ENCODE results near the gene SLC35B1.
A peak's percentile ranks its signal among the peaks of the same experiment; 100 is the strongest.
"Not testable (repeated sequence)": the region's sequence is repeated elsewhere in the genome, so short reads cannot be mapped to it uniquely, and the experiment has no call there.

Gene SLC35B1

DNA sequence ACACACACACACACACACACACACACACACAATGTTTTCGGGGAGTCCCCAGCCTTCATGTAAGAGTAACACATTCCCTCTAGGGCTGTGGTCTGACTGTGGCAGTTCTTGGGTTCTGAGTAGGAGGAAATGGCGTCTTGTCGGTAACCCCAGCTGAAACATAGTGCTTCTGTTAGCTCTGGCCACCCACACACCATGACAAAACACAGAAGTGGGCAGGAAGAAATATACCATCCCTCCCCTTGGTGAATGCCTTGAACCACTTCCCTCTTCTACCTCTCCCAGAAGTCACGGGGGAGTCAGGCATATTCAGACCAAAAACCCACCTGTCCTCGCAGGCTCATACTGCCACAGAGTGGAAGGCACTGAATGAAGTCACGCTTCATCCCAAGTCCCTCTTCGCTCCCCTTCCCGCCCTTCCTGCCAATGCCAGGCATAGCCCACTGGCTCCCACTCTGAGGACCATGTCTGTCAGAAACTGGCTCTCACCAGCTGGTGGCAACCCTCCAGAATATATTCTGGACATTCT is 11.5 kb downstream of the SLC35B1 start:
- DNase-seq, result peak; percentile 75

DNA sequence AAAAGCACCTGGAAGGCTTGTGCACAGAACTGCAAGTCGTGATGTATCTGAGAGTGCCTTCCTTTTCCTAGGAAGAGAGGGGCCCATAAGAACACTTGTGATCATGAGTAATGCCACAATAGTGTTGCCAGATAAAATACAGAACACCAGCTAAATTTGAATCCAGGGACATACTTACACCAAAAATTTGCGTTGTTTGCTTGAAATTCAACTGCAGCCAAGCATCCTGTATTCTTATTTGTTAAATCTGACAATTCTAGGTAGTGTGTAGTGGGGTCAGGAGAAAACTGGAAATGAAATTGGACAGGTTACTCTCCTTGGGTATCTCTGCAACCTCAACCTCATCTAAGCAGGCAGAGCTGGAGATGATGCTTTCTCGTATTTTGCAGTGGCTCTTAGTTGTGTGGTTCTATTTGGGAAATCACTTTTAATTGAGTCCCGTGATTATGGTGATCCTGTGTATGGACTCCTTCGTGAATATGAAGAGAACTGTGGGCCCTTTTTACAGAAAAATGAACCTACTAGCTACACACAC is 12.0 kb downstream of the SLC35B1 start:
- DNase-seq, result no peak

DNA sequence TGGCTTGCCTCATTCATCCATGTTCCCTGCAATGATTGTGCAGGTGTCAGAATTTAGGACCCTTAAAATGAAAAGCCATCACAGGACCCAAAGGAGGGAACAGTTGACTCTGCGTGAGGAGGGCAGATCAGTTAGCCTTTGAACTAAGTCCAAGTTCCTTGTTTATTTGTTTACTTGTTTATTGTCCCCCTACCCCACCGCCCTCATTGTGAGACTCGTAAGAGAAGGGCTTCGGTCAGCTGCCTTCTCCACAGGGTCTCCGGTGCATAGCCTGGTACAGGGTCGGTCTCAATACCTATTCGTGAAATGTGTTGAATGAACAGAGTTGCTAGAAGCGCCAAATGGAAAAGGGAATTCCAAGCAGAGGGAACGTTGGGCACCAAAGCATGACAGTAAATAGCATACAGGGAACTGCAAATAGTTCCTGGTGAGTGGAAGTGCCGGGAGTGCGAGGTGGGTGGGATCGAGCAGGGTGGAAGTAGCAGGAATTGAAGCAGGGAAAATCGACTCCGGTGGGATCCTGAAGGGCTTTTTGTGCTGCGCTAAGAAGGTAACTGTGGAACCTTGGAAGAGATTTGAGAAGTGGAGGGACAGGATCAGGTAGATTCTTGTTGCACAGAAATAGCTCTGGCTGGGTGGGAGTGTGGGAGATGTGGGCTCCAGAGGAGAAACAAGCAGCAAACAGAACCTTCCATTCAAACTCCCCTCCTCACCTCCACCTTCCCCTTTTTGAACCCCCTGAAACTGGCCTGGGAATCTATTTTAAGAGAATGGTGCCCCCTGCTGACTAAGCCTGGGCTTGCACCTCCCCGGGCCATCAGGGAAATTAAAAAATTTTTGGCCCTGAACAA is 12.7 kb downstream of the SLC35B1 start:
- peak; percentile 63 for DNase-seq

DNA sequence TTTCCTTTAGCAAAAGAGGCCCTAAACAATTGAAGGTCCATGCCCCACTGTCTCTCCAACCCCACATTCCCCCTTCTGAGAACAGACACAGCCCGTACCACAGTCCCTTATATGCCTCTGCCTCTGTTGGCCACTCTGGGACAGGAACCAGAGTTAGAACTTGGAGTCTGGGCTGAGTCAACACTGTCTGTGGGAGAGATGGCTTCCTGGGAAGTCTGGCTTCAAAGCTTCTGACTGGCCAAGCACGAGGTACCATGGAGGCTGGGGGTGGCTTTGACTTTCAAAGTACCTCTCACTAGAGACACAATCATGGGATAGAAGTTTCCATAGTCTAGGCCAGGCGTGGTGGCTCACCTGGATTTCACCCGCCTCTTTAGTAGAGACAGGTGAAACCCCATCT is 15.0 kb downstream of the SLC35B1 start:
- no peak for DNase-seq

DNA sequence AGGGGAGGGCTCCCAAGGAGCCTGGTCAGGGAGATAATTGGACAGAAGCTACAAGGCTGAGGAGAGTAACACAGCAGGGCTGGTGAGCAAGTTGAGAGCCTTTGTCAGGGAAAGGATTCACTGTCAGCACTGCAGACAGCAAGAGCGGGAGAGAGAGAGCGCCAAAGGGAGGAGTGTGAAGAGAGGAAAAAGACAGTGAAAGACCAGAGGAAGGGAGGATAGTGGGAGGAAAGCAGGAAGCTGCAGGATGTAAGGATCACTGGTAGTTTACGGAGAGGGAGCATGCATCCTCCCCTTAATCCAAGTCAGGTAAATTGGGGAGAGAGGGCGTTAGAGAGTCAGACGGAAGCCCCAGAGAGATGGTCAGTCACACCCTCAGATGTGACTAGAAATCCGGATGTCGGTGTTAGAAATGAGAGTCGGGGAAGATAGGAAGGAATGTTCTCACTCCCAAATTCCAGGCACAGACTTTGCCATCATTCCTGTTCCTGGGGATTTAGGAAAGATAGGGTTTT is 16.0 kb downstream of the SLC35B1 start:
- no peak for DNase-seq

DNA sequence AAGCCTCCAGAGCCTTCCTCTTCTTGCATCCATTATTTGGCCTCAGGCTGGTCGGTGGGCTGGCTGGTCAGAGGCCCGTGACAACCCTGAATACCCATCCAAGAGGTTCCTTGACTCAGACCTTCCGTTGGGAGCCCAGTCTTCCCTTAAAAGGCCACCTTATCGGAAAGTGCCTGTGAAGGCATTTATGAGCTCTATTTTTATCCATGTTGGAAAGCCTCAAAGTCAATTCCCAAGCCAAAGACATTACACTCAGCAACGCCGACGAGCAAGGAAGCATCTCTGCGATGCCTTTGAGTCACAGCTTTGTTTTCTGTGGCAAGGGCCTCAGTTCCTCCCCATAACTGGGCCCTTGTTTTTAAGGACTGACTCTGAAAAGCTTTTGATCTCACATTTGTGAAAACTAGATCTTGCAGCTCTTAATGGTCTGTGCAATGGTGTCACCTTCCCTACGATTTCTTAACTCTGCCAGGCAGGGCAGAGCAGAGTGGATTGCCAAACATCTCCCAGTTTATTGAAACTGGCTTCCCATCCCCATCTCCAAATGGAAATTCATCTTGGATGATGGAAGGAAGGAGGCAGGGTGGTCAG is 16.6 kb downstream of the SLC35B1 start:
- no peak for DNase-seq

DNA sequence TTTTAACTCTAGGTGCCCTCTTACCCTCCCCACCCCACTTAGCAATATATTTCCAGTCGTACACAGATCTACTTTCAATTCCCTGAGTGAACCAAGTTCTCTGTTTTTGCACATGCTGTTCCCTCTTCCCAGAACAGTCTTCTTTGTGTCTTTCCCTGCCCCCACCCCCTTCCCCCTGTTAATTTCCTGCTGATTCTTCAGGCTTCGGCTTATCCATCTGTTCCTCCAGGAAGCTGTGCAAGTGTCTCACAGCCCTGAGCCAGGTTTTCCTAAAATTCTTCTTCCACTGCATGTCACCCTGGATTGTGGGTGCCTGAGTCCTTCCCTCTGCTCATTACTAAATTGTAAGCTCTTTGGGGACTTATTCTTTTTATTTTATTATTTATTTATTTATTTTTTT is 17.5 kb downstream of the SLC35B1 start:
- DNase-seq, result no peak

DNA sequence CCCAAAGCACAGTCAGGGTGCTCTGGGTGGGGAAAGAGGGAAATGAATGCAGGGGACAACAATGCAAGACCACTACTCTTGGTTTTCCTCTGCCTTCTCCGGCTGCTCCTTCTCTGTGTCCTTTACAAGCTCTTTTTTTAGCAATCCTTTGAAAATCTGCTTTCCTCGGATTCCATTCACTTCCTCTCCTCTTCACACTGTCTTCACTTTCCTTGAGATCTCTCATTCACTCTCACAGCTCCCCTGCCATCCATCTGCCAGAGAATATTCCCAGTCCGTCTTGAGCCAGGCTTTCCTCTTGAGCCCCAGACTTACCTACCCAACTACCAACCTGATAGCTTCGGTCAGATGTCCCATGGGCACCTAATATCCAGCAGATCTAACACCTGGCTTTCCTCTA is 18.9 kb downstream of the SLC35B1 start:
- DNase-seq, result no peak

DNA sequence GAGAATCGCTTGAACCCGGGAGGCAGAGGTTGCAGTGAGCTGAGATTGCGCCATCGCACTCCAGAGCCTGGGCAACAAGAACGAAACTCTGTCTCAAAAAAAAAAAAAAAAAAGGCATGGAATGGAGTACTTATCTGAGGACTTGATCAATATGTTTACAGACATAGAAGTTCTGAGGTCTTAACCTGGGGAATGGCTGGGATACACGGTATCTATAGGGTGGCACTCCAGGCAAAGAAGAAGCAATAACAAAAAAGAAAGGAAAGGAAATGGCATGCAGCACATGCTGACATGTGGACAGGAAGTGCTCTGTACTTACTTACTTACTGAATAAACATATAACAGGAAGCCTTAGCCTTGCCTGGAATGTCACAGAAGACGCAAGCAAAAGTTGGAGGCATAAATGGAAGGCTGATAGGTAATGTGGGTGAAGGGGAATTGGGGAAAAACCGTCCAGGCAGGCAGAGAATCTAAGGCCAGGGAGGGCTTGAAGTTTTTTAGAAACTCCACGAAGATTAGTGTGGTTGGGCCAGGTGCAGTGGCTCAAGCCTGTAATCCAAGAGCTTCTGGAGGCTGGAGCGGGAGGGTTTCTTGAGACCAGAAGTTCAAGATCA is 19.8 kb downstream of the SLC35B1 start:
- DNase-seq, result no peak

DNA sequence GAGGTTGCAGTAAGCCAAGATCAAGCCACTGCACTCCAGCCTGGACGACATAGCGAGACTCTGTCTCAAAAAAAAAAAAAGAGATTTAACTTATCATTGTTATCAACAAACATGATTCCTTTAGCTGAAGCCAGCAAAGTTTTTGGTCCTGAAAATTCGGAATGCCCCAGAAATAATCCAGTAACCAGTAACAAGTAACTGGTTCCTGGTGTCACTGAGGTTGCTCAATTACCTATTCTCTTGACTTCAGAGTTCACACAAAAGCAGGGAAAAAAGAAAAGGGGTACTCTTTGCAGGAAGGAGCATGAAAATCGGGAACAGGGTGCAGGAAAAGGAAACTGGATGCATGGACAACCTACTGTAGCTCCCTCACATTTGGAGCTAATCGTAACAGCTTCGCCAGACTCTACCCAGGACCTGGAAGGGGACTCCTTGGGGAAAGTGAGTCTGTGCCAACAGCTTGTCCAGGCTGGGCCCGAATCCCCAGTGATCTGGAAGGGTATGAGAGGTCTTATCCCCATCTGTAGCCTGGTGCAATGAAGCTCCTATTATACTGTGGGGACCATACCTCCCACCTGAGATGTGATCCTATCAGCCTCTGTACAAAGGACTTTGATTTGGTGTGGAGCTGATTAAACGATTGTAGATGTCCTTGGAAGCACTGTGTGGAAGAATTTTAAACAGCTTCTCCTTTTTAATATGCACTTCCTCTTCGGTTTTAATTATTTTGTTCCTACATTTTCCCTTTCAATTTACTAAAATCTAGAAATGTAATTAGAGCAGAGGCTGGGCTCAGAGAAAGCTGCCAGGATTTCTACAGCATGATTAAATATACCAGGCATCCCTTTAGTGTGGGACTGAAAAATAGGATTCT is 26.4 kb downstream of the SLC35B1 start:
- no peak for DNase-seq

DNA sequence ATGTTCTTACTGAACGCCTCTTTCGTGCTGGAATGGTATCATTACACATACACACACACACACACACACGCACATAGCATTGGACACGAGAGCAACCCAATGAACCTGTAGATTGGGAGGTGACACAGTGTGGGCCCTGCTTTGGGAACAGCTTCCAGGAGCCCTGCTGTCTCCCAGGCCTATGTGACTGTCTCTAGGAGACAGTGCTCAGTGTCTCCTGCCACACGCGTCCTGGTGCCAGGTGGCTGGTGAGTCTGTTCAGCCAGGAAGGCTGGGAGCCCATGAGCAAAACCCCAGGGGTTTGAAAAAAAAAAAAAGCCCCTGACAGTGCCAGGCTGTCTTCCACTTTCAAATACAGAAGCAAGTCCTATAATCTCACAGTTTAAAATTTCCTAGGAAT is 27.4 kb downstream of the SLC35B1 start:
- no peak for DNase-seq

DNA sequence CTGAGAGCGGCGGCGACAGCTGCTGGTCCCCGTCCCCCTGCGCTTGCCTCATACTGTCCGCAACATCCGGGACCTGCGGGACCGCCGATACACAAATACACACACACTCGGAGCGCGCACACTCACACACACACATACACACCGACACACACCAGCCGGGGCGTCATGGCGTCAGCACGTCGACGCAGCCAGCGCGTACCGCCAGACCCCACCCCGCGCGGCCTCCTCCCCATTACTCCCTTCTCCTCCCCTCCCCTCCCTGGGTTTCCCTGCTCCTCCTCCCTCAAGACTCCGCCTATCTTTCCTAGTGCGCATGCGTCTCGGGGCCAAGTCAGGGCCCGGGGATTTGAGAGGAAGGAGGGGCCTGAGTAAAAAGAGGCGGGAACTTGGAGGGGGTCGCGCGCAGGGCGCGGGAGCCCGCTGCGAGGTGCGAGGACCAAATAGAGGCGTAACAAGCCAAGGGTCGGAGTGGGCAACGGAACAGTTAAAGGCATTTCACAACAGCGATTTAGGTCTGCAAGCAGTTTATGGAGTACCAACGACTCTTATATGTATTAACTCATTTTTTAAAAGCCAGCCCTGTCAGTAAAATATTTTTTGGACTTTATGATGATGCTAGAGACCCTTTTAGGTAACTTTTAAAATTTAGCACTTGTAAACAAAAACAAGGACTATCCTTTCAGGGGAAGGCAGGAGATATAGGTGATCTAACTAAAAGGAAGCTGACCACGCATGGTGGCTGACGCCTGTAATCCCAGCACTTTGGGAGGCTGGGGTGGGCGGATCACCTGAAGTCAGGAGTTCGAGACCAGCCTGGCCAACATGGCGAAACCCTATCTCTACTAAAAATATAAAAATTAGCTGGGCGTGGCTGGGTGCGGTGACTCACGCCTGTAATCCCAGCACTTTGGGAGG is 29.6 kb downstream of the SLC35B1 start, which contains the start of gene SPOP:
Gene SPOP, minus strand, starts transcription at position 165 of the 915 bp plus-strand sequence. CDS start 55,287 bp downstream, outside the sequence.
- peak; percentile 99 for DNase-seq

DNA sequence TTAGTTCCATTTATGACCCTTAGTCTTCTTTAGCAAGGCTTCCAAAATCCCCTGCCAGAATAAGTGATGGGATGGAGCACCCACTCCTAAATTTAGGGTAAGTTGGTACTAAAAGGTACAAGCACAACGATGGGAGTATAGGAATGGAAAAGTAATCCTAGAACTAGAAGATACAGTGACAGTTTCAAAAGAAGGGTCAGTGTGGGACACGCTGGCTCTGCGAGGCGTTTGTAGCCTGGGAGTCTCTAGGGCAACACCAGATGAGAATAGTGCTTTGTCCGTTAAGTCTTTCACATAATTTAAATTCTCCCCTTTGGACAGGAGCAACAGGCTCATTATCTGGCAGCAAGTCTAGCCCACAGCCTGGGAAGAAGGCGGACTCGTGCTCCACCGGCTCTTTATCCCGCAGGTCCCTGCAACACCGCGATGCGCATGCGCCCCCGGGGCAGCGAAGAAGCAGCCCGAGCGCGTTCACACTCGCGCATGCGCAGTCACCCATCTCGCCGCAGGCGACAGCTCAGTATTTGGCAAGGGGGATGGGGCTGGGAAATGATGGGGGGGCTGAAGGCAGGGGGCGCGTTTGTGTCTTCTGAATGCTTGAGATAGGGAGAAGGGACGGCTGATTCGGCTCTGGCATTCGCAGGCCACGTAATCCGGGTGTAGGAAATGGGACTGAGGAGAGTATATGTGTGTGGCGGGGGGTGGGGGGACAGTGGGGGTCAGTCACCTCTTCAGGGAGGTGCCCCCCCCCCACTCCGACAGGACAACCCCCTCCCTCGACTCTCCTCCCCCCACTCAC is 30.4 kb downstream of the SLC35B1 start:
- peak; percentile 96 for DNase-seq

DNA sequence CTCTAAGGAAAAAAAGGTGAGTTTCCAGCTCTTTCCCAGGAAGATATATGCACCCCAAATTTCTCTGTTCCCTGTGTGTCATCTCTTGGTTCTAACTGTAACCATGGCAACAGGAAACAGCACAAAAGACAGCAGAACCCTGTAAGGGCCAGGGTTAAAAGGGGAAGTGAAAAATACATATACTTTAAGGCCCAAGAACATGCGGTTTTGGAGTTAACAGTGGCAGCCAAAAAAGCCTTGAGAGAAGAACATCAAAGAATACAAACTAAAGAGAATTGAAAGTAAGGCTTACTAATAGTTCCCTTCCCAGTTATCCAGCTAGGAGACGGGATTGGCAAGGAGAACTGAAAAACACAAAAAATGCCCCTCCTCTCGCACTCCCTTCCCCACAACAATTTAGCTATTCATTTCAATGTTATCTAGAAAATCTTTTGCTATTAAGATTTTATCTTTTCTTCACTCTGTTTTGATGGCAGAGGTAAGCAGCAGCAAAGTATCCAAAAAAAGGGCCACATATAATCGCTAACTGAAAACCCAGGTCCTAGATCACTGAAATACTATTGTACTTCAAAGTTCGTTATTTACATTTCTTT is 31.4 kb downstream of the SLC35B1 start:
- DNase-seq, result peak; percentile 9

DNA sequence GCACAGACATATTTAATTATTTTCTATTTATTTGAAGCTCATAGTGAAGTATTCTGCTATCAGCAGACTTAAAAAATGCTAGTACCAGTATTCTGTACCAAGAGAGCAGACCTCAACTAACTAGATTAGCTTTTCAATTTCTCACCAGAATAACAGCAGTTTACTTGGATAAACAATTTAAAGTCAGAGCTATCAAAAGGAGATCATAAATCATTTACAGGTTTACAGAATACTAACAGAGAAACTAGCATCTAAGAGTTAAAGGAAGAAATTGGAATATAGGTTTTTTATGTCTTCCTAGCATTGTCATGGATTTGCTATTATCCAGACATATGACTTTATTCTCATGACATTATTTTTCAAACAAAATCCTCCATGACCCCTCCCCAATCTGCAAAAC is 33.3 kb downstream of the SLC35B1 start:
- DNase-seq, result no peak

DNA sequence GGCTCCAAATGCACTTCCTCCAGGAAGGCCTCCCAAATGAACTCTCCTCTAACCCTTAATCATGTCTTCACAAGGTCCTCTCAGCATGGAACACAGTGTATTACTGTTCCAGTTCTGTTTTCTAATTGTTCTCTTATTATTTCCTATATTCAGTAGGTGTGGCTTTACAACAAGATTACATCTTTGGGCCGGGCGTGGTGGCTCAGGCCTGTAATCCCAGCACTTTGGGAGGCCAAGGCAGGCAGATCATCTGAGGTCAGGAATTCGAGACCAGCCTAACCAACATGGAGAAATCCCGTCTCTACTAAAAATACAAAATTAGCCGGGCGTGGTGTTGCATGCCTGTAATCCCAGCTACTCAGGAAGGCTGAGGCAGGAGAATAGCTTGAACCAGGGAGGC is 34.1 kb downstream of the SLC35B1 start:
- DNase-seq, result not testable (repeated sequence)

DNA sequence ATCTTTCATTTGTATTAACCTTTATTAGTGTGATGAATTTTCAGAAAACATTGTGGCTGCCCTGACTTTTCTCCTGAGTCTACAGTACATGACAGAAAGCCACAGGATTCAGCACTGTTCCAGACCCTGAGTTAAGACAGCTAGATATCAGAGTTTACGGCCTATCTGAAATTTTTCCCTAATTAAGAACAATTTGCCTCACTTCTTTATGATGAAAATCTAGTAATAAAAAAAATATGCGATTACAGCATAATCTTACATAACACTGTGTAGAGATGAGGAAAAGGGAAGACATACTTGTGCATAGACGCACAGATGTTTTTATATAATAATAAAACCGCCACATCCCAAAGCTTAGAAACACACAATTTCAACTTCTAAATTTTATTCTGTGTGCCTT is 37.1 kb downstream of the SLC35B1 start:
- no peak for DNase-seq

DNA sequence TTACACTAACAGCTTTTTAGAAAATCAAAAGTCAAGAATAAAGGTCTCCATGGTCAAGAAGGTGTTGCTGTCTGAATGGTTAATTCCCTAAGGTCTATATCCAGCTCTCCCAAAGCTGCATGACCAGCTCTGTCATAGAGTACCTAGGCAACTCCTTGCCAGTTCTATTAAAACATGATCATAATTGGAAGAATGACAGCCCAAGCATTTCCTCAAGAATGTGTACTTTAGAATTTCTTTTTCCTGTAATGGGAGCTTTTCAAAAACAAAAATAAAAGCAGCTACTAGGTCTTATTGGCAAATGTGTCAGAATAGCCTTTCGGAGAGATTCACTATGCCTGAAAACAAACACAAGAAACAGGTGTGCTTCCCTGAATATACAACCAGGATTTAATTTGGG is 37.8 kb downstream of the SLC35B1 start:
- DNase-seq, result no peak

DNA sequence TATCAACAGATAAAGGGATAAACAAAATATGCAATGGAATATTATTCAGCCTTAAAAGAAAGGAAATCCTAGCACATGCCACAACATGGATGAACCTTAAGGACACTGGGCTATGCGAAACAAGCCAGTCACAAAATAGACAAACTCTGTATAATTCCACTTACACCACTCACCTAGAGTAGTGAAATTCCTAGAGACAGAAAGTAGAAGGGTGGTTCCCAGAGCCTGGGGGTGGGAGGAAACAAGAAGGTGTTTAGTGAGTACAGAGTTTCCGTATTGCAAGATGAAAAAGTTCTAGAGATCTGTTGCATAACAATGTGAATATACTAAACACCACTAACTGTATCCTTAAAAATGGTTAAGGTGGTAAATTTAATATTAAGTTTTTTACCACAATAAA is 39.9 kb downstream of the SLC35B1 start:
- DNase-seq, result no peak

DNA sequence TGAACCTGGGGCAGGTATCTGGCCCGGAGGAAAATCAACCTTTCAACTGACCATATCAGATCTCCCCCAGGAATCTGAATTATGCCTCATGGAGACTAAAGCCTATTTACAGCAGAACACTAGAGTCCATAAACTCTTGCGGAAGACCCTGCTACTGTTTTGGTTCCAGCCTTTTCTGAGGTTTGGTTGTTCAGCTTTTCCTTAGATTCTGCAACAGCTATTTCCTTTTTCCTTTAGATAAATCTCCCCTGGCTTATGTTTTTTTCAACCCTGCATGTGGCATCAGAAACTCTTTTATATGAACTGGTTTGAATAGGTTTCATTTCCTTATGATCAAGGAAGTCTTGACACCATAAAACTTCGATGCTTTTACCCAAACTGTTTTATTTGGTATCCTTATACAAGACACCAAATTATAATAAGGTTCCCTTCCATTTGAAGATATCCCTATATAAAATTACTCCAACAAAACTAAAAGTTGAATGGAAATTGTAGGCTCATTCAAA is 43.0 kb downstream of the SLC35B1 start:
- no peak for DNase-seq
